Endodermal cell (in vitro differentiated cells): ENCODE data around the gene MAN2A2. TPM values are rescaled to one million over a fixed set of nuclear protein-coding genes. Genes with fewer than 3 reads are reported as not detected.

Source experiments
- DNase-seq: peaks from one replicate; pipeline ENCODE4 v3.0.0-alpha.2; 2017
- H3K27ac ChIP-seq: 2 replicates; pipeline ENCODE4 v1.5.1; 2013; ENCODE audit warnings: mild to moderate bottlenecking, low read depth, low read length, moderate library complexity
- H3K27me3 ChIP-seq: 2 replicates; pipeline ENCODE4 v1.6.1; 2013; ENCODE audit warnings: mild to moderate bottlenecking, low read length, moderate library complexity; ENCODE audit not compliant: insufficient read depth, control insufficient read depth, poor library complexity, severe bottlenecking
- H3K36me3 ChIP-seq: 2 replicates; pipeline ENCODE4 v1.7.0; 2013; ENCODE audit warnings: mild to moderate bottlenecking, low read length, moderate library complexity; ENCODE audit not compliant: control insufficient read depth, insufficient read depth
- H3K4me1 ChIP-seq: one replicate; pipeline ENCODE4 v1.7.0; 2013; ENCODE audit warnings: low read length; ENCODE audit not compliant: control insufficient read depth, insufficient read depth
- H3K4me3 ChIP-seq: 2 replicates; pipeline ENCODE4 v1.5.1; 2013; ENCODE audit warnings: mild to moderate bottlenecking, low read length, moderate library complexity
- H3K9ac ChIP-seq: 2 replicates; pipeline ENCODE4 v1.6.1; 2013; ENCODE audit warnings: mild to moderate bottlenecking, low read length, moderate library complexity; ENCODE audit not compliant: poor library complexity, severe bottlenecking; ENCODE audit errors: extremely low read depth
- H3K9me3 ChIP-seq: 2 replicates; pipeline ENCODE4 v1.6.1; 2013; ENCODE audit warnings: mild to moderate bottlenecking, low read length, moderate library complexity; ENCODE audit not compliant: control insufficient read depth
- H3K27ac Mint-ChIP-seq: 2 replicates; pipeline ENCODE4 v1.8.0; 2020; ENCODE audit warnings: mixed read lengths
- H3K27me3 Mint-ChIP-seq: 2 replicates; pipeline ENCODE4 v1.8.0; 2021; ENCODE audit warnings: mild to moderate bottlenecking, mixed read lengths; ENCODE audit not compliant: insufficient read depth
- H3K36me3 Mint-ChIP-seq: 2 replicates; pipeline ENCODE4 v1.8.0; 2020; ENCODE audit warnings: low read depth, mixed read lengths
- H3K4me1 Mint-ChIP-seq: 2 replicates; pipeline ENCODE4 v1.8.0; 2020; ENCODE audit warnings: mixed read lengths
- H3K4me3 Mint-ChIP-seq: 2 replicates; pipeline ENCODE4 v1.8.0; 2020; ENCODE audit warnings: mild to moderate bottlenecking, moderate library complexity, mixed read lengths
- H3K9me3 Mint-ChIP-seq: 2 replicates; pipeline ENCODE4 v1.8.0; 2020; ENCODE audit warnings: mild to moderate bottlenecking, mixed read lengths
- CTCF ChIP-seq: fragments of 200-600 bp; sonication (generic); conservative IDR thresholded peaks from 2 replicates; pipeline ENCODE4 v1.5.0; 2021; ENCODE audit warnings: antibody characterized with exemption, mild to moderate bottlenecking
- WGBS, 2 experiments: methylation state at CpG; one replicate each; pipeline versions ENCODE4 v1.1.5 to v1.1.7; 2013; ENCODE audit warnings: missing lambda C conversion rate in 2 of 2, mixed read lengths in 1 of 2; ENCODE audit not compliant: insufficient coverage in 1 of 2, insufficient read length in 1 of 2; 5-methylcytosine and 5-hydroxymethylcytosine counted together
- total RNA-seq, 2 donors: library from RNA; stranded (reverse); fragmentation: NEBNext Ultra II Directional in 1 of 2; extraction: Animal tissue kit (Norgen Biotek cat#: 25700) in 1 of 2; gene quantifications; 2 replicates in 1 of 2; 3 replicates in 1 of 2; pipeline ENCODE4 v1.2.1, GENCODE V29; 2021

The MAN2A2 gene
- total RNA-seq, 2 donors from 2014 or later, result 41.0 to 62.9 TPM

DNA sequence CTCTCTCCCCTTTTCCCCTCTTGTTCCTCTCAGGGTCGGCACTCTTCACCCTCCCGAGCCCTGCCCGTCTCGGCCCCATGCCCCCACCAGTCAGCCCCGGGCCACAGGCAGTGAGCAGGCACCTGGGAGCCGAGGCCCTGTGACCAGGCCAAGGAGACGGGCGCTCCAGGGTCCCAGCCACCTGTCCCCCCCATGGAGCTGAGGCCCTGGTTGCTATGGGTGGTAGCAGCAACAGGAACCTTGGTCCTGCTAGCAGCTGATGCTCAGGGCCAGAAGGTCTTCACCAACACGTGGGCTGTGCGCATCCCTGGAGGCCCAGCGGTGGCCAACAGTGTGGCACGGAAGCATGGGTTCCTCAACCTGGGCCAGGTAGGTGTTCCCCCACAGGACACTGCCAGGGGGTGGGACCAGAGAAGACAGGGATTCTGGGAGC lies 27.5 kb upstream of the MAN2A2 start:
- peaks cover 20% of the 10 kb centered on the region for H3K4me1 ChIP-seq
- Mint-ChIP-seq H3K36me3 (peaks cover 40% of the 10 kb centered on the region), H3K27me3 (no peaks in the 10 kb centered on the region), H3K4me3 (no peak overlapping the region), H3K27ac (no peak overlapping the region), H3K4me1 (peaks cover 28% of the 10 kb centered on the region), H3K9me3 (no peaks in the 10 kb centered on the region)
- no peak overlapping the region for H3K4me3 ChIP-seq
- no peak for DNase-seq
- no peak for TF ChIP-seq CTCF
- no peaks in the 10 kb centered on the region for H3K27me3 ChIP-seq
- H3K9me3 ChIP-seq, result no peaks in the 10 kb centered on the region
- WGBS, 2 experiments, result 92 to 100% methylated on average over 8 to 12 of the region's 12 CpGs
- no peak overlapping the region for H3K27ac ChIP-seq
- H3K9ac ChIP-seq, result no peak overlapping the region
- peaks cover 20% of the 10 kb centered on the region for H3K36me3 ChIP-seq

DNA sequence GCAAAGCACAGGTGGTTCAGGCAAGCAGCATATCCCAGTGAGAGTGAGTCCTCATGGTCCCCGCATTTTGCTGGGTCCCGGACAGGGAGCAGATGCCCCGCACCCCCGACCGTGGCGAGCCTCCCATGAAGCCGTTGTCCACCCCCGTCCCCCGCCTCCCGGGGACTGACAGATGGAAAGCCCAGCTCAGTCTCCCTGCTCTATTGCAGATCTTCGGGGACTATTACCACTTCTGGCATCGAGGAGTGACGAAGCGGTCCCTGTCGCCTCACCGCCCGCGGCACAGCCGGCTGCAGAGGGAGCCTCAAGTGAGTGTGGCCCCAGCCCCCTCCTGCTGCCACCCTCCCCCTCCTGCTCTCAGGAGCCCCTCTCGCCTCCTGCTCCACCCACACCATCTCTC lies 27.1 kb upstream of the MAN2A2 start:
- WGBS, 2 experiments, result 95 to 99% methylated on average over 16 to 20 of the region's 20 CpGs
- Histone ChIP-seq H3K4me3 (no peak overlapping the region), H3K4me1 (peaks cover 20% of the 10 kb centered on the region), H3K27me3 (no peaks in the 10 kb centered on the region), H3K36me3 (peaks cover 21% of the 10 kb centered on the region), H3K27ac (no peak overlapping the region), H3K9ac (no peak overlapping the region), H3K9me3 (no peaks in the 10 kb centered on the region)
- Mint-ChIP-seq H3K27ac (no peak overlapping the region), H3K4me1 (peaks cover 25% of the 10 kb centered on the region), H3K4me3 (no peak overlapping the region), H3K9me3 (no peaks in the 10 kb centered on the region), H3K27me3 (no peaks in the 10 kb centered on the region), H3K36me3 (peaks cover 42% of the 10 kb centered on the region)
- no peak for DNase-seq
- no peak for TF ChIP-seq CTCF

GRCh38 chr15:90876512-90877170 lies 26.5 kb upstream of the MAN2A2 start:
- DNase-seq, result no peak
- Histone ChIP-seq H3K4me3 (no peak overlapping the region), H3K27me3 (no peaks in the 10 kb centered on the region), H3K4me1 (peaks cover 20% of the 10 kb centered on the region), H3K9me3 (no peaks in the 10 kb centered on the region), H3K36me3 (peaks cover 23% of the 10 kb centered on the region), H3K9ac (no peak overlapping the region), H3K27ac (no peak overlapping the region)
- no peaks in the 10 kb centered on the region for H3K9me3 Mint-ChIP-seq
- H3K27me3 Mint-ChIP-seq, result no peaks in the 10 kb centered on the region
- H3K36me3 Mint-ChIP-seq, result peaks cover 42% of the 10 kb centered on the region
- no peak overlapping the region for H3K4me3 Mint-ChIP-seq
- WGBS, 2 experiments, result 91 to 94% methylated on average over 11 to 15 of the region's 15 CpGs
- no peak for TF ChIP-seq CTCF
- H3K4me1 Mint-ChIP-seq, result peaks cover 25% of the 10 kb centered on the region
- no peak overlapping the region for H3K27ac Mint-ChIP-seq
